ENCODE data around the gene PARN.
"Not testable (repeated sequence)": the region's sequence is repeated elsewhere in the genome, so short reads cannot be mapped to it uniquely, and the experiment has no call there.

PARN gene

GRCh38 chr16:14572535-14572934, 57.5 kb downstream of the PARN start:
- DNase-seq: no peak

- no peak for DNase-seq
Measured at GRCh38 chr16:14569213-14569612, 60.8 kb downstream of the PARN start.

GRCh38 chr16:14566599-14566998, 63.5 kb downstream of the PARN start:
- DNase-seq: no peak

- no peak for DNase-seq
Measured at GRCh38 chr16:14565688-14566025, 64.4 kb downstream of the PARN start.

GRCh38 chr16:14564861-14565687, 65.0 kb downstream of the PARN start:
- DNase-seq: no peak

GRCh38 chr16:14564323-14564722, 65.7 kb downstream of the PARN start:
- DNase-seq: no peak

- DNase-seq: no peak
Measured at GRCh38 chr16:14562691-14563491, 67.2 kb downstream of the PARN start.

GRCh38 chr16:14560523-14560922, 69.5 kb downstream of the PARN start:
- DNase-seq: no peak

- no peak for DNase-seq
Measured at GRCh38 chr16:14559809-14560241, 70.2 kb downstream of the PARN start.

GRCh38 chr16:14553447-14553846, 76.6 kb downstream of the PARN start:
- DNase-seq: no peak

- no peak for DNase-seq
Measured at GRCh38 chr16:14549789-14550153, 80.3 kb downstream of the PARN start.

- no peak for DNase-seq
Measured at GRCh38 chr16:14548933-14549788, 80.9 kb downstream of the PARN start.

GRCh38 chr16:14545346-14545884, 84.6 kb downstream of the PARN start:
- no peak for DNase-seq

- not testable (repeated sequence) for DNase-seq
Measured at GRCh38 chr16:14544846-14545245, 85.2 kb downstream of the PARN start.

GRCh38 chr16:14539631-14540030, 90.4 kb downstream of the PARN start:
- DNase-seq: no peak

GRCh38 chr16:14539156-14539555, 90.9 kb downstream of the PARN start:
- no peak for DNase-seq

- no peak for DNase-seq
Measured at GRCh38 chr16:14538604-14539003, 91.5 kb downstream of the PARN start.

- DNase-seq: no peak
Measured at GRCh38 chr16:14531613-14532012, 98.4 kb downstream of the PARN start.

- no peak for DNase-seq
Measured at GRCh38 chr16:14531101-14531500, 99.0 kb downstream of the PARN start.

GRCh38 chr16:14530046-14530445, 100.0 kb downstream of the PARN start:
- DNase-seq: no peak

- DNase-seq: no peak
Measured at GRCh38 chr16:14529010-14529669, 100.9 kb downstream of the PARN start.

- no peak for DNase-seq
Measured at GRCh38 chr16:14528306-14528705, 101.8 kb downstream of the PARN start.
